HG03196 (cell line): ENCODE results near the gene PPCDC.
A peak's percentile ranks its signal among the peaks of the same experiment; 100 is the strongest.

Experiments used
- ATAC-seq: cut with Tn5 transposase; IDR thresholded peaks from one replicate; pipeline ENCODE4 v1.9.1; 2021; ENCODE audit not compliant: unreplicated experiment

Gene PPCDC

DNA sequence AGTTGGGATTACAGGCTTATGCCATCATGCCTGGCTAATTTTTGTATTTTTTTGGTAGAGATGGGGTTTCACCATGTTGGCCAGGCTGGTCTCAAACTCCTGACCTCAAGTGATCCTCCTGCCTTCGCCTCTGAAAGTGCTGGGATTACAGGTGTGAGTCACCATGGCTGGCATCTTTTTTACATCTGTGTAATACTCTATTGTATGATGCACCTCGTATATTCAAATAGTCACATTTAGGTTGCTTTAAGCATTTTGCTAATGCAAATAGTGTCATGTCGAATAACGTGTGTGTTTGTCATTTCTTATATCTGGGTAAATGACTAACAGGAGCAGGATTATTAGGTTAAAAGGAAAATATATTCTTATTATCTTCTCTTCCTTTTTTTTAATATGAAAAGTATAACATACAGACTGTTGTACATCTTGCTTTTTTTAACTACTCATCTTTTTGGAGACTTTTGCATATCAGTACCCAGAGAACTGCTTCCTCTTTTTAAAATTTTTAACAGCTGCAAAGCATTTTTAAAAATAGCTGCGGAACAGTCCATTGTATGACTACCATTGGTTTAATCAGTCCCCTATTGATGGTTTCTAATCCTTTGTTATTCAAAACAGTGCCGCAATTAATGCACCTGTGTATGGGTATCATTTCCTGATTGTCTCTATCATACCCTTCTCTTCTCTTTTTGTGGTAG lies 14.6 kb upstream of the PPCDC start:
- peak; percentile 82 for ATAC-seq

DNA sequence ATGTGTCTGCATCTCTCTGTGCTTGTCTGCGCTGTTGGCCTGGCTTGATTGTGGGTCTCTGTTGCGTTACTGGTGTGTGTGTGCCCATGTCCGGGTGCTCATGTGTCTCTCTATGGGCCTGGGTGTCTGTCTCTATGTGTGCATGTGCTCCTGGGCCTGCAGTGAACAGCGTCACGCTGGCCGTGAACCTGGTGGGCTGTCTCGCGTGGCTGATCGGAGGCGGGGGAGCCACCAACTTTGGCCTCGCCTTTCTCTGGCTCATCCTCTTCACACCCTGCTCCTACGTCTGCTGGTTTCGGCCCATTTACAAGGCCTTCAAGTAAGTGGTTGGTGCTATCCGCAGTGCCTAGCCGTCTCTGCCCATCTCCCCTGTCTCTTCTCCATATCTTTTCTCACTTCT lies 7.0 kb upstream of the PPCDC start:
- ATAC-seq = no peak

DNA sequence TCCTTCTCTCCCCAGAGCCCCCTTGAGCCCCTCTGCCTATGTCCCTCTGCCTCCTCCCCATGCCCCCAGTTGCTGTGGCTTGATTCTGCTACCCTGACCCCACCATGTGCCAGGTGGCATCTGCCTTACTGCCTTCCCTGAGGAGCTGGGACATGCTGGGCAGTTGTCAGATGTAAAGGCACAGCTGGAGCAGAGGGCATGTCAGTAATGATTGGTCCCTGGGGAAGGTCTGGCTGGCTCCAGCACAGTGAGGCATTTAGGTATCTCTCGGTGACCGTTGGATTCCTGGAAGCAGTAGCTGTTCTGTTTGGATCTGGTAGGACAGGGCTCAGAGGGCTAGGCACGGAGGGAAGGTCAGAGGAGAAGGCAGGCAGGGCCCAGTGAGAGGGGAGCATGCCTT lies 3.5 kb upstream of the PPCDC start:
- ATAC-seq = no peak

DNA sequence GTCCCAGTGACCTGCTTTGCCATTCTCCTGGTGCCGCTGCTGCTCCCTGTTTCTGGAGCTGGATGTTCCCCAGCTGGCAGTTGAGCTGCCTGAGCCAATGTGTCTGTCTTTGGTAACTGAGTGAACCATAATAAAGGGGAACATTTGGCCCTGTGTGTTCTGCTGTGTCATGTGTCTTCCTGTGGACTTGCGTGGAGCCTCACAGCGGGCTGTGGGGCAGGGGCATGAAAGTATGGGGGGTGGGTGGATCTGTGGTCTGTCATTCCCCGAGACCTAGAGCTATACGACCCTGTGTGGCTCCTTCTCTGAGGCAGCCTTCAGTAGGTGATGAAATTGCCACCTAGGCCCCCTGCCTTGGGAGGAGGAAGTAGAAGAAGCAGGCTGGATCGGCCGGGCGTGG lies 2.0 kb upstream of the PPCDC start:
- ATAC-seq = no peak

DNA sequence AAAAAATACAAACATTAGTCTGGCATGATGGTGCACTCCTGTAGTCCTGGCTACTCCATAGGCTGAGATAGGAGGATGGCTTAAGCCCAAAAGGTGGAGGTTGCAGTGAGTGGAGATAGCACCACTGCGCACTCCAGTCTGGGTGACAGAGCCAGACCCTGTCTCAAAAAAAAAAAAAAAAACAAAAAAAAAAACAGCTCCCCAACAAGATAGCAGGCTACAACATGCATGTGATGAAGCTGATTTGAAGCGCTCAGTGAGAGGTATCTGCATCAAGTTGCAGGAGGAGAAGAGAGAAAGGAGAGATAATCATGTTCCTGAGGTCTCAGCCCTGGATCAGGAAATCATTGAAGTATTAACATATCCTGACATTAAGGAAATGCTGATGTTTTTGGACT lies 608 bp upstream of the PPCDC start:
- ATAC-seq = no peak

DNA sequence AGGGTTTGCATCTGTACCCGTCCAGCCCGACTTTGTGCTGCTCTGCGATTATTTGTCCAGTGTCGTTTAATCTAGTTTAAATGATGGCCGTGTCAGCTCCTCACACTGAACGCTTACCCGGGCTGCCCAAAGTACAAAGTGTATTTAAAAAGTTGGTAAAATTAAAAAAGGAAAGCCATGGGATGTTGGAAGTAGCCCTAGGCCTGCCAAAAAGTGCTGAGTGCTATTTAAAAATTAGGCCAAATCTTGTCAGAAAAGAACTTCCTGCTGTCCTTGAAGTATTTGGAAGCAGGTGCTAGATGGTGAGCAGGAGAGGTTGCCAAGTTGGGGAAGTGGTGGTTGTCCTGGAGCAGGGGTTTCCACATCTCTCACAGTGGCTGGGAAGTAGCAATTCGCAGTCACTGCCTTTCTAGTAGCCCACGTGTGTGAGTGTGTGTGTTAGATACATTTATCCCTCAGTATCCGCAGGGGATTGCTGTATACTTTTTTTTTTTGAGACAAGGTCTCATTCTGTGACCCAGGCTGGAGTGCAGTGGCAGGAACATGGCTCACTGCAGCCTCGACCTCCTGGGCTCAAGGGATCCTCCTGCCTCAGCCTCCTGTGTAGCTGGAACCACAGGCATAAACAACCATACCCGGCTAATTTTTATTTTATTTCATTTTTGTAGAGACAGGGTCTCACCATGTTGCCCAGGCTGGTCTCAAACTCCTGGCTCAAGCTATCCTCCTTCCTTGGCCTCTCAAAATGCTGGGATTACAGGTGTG lies 664 bp downstream of the PPCDC start:
- ATAC-seq = no peak

DNA sequence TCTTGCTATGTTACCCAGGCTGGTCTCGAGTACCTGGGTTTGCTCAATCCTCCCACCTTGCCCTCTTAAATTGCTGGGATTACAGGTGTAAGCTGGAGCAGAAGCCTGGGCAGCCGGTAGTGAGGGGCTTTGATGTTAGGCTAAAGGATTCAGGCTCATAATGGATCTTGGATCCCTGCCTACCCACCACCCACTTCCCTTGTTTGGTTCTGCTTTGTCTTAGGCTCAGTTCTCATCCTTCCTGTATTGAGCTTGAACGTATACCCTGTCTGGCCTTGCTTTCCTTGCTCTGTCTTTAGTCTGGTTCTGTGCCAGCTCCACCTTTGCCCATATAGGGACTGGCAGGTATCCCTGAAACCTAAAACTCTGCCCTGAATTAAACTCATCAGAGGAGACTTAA lies 1.7 kb downstream of the PPCDC start:
- ATAC-seq = no peak

DNA sequence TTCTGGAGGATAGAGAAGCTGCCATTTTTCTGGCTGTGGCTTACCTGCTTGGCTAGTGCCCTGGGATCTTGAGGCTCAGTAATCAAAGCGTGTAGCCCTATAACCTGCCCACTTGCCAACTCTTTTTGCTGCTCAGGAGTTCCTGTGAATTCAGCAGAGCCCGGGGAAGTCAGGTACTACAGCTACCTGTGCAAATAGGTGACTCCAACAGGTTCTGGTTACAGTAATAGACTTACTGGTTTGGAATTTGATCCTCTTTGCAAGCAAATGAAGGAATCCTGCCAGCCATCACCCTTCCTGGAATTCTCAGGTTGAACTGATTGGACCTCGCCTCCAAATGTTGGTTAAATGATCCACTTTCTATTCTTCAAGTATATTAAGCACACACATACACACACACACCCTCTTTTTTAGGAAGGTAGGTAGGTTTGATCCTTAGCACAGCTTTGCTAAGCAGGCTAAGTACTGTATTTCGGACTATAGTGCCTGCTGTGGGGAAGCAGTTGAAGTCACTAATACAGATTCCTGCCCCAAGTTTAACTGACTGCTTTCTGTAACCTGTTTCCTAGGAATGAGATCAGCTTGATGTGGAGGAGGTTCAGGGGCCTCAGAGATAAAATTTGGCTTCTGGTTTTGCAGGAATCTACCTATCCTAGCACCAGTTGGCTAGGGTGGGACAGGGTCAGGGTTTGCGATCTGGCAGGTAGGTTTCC lies 2.3 kb downstream of the PPCDC start:
- no peak for ATAC-seq

DNA sequence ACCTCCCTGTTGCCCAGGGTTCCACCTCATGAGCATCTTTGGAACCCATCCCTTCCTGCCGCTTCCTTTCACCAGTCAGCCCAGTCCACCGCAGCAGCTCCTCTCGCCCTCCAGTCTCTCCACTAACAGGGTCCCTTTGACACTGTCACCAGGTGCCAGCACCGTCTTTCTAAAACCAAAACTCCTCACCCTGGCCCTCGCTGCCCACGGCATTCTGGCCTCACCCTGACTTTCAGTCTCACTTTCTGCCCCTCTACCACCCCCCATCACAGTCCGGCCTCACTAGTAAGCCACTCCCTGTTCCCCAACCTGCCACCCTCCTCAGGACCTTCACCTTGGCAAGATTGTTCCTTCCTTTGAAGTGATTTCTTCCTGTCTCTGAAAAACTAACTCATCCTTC lies 4.2 kb downstream of the PPCDC start:
- ATAC-seq = no peak

DNA sequence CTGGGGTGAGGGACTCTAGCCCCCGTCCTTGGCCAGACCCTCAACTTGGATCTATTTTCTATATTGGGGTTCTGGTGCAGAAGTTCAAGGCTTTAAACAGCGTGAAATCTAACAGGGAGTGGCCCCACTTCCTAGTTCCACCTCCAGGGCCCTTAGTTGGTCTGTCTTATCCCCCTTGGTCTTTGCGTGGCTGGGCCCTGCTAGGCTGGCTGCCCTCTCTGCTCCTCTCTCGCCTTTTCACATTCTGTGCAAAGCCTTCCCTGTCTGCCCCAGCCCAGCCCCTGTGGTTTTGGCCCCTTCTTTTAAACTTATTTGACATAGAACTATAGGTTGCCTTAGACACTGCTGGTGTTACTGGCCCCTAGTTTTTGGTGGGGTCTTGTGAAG lies 5.6 kb downstream of the PPCDC start:
- ATAC-seq = no peak

DNA sequence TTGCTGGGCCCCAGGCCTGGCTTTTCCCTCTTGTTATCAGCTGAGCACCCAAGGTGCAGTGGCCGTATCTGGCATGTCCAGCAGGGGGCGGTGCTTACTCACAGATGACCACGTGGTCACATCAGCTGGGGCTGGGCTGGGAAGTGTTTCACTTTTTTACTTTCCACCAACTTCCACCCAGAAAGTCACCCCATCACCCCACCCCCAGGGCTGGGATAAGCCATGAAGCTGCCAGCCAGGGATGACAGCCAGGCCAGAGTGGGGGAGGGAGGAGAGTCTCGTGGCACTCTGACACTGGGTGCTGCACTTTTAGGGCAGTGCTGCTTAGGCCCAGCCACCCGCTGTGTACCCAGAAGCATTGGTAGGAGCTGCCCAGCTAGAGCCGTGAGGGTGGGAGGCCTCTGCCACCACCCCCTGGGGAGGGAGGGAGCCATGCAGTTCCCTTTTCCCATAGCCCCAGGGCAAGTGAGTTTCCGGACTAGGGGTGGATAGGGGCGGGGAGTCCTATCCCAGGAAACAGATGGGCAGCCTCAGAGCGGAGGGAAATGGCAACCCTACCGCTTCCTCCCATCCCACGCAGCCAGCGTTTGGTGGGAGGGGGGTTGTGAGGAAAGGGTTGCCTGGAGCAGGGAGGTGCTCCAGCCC lies 6.1 kb downstream of the PPCDC start:
- ATAC-seq = peak; percentile 48

DNA sequence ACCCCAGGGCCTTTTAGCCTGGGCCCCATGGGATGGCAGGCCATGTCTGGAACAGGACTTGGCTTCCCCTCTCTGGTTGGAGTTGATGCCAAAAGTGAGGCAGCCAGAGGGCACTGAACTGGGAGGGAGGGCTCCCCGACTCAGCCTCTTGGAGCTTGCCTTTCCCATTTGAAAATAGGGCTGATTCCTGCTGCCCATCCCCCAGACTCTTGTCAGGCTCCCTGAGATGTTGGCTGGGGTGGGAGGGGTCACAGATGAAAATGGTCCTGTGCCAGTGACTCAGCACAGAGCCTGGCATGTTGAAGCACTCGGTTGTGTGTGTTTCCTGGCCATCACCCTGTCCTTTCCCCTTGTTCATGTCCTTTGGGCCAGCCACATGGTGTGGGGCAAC lies 6.6 kb downstream of the PPCDC start:
- no peak for ATAC-seq

DNA sequence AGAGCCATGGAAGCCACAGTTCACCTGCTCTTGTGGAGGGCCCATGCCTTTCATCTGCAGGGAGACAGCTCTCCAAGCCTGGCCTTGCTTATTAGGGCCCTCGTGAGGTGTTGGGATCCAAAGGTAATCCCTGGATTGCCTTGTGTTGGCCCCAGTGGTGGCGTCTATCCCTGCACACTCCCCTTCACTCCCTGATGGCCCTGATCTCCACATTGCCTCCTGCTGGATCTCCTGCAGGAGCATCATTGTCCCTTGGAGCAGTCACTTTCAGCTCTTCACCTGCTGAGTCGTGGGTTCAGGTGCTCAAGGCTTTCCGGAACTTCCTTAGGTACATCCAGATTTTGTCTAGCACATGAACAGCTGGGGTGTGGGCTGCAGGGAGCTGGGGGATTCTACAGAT lies 7.0 kb downstream of the PPCDC start:
- no peak for ATAC-seq

DNA sequence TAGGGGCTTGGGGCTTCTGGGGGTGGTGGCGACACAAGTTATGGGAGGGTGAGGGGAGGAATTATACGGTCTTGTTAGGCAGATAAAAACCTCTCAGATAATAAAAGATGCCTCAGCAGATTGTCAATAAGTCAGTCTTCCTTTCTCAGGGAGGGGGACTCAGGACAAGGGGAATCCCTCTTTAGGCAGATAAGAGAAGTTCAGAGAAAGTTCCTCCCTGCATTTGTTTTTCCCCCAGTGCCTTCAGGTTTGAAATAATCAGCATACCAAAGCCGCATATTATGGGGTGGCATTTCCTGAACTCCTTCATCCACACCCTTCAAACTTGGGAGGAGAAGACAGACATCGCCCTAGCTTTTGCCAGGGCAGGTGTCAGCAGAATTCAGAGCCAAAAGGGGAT lies 8.5 kb downstream of the PPCDC start:
- ATAC-seq = no peak

DNA sequence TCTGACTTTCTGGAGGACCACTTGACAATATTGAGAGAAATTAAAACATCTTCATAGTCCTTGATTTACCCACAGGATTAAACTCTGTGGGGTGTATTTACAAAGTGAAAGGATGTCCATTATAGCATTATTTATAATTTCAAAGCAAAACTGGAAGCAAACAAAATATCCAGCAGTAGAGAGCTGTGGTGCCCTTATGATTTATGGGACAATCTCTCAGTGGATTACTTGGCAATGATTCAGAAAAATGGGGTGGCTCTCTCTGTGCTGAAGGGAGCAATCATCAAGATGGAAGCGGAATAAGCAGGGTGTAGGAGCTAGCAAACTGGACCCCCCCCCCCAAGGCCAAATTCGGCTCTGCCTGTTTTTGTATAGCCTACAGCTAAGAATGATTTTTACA lies 9.0 kb downstream of the PPCDC start:
- no peak for ATAC-seq

DNA sequence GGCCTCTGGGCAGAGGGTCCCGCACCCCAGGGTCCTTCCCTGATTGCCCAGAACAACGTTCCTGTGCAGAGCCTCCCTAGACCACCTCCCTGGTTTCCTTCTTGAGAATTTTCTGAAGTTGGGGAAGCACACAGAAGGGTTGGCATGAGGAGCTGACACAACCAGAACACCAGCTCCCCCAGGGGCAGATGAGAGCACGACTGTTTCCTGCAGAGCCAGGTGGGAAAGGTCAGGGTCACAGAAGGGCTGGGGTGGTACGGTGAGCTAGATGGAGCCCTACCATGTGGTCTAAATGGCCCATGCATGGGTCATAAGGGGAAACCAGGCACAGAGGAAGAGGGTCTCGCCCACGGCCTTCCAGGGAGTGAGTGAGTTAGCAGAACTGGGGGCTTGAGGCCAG lies 10.4 kb downstream of the PPCDC start:
- no peak for ATAC-seq

DNA sequence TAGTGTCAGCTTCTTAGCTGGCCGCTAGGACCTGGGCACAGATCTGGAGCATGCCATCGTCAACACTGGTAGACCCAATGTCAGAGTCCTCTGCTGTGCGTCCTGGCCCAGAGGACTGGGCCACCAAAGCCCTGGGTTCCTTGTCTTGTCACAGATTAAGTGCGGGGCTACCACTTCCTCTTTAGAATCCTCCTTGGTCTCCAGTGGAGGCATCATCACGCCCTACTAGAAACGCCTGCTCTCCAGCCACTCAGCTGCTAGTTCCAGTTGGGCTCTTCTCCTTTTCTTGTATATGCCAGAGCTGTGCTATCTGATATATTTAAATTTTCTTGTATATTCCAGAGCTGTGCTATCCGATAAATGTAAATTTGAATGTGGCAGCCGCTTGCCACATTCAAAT lies 11.2 kb downstream of the PPCDC start:
- ATAC-seq = no peak

DNA sequence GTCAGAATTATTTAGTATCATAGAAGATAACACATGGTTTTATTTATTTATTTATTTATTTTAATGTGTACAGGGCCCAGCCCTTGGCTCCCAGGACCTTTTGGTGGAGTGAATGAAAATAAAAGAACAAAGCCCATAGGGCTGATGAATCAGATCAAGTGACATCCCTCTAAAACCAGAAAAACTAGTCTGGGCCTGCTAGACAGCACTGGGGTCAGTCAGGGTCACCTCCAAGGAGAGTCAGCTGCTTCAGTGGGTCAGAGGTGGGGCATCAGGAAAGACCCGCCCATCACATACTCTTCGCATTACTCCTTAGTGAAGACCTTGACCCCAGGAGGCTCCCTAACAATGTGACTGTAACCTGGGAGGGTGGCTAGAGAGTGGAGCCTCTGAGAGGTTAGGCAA lies 12.8 kb downstream of the PPCDC start:
- no peak for ATAC-seq

DNA sequence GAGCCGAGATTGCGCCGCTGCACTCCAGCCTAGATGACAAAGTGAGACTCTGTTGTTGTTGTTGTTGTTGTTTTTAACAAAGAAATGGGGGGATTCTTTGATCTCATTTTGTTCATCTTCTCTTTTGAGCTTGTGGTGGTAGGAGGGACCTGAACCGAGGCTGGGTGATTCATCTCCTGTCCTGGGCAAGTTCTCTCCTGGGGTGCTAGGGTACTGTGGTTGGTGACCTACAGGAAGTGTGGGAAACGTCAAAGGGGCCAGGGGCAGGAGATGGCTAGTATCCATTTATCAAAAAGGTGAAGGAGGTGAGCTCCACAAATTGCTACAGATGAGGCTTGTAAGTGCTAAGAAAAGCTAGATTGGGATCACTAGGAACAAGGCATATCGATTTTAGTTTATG lies 14.3 kb downstream of the PPCDC start:
- no peak for ATAC-seq

DNA sequence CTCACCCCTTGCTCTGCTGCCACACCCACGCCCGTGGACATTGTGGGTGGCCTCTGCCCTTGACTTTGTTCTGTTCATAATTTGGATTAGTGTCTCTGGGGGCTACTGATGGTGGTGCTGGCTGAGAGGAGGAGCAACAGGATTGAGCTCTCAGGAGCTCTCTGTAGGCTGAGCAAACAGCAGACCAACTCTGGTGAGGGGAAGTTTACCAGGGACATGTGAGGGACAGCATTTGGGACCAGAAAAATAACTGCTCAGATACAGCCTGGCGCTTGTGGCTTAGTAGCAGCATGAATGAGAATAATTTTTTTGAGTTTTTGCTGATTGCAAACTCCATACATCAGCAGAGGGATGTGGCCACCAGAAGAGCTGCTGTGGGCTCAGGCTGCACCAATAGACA lies 14.8 kb downstream of the PPCDC start:
- ATAC-seq = no peak

DNA sequence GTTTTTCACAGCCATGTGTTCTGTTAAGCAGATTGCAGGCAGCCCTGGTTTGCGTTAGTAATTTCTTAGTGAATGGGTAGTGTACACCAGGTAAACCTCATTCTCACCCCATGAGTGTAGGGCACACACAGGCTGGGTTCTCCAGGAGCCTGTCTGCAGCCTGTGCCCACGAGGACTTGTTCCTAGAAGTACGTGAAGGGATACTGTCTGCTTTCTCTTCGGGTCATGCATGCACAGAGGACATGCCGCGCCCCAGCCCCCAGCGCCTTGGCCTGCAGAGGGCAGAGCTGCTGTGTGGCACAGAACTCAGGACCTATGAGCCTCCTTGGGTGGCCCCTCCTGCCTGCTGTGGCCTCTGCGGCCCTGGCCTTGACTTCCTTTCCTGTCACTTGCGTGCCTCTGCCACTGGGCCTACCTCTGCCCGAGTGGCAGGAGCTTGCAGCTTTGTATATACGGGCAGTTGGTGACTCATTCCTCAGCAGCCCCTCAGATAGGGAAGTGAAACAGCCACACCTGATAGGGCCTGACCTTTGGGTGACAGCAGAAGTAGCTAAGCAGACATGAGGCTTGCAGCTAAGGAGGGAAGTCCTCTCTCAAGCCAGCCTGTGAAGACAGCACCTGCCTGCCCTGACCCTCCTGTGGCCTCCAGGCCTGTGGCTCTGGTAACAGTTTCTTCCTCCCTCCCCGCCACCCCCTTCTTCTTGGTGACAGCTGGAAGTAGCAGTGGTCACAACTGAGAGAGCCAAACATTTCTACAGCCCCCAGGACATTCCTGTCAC lies 19.5 kb downstream of the PPCDC start:
- peak; percentile 65 for ATAC-seq
